Panc1 (cell line): Measurements from ENCODE around the gene ACIN1. TPM values are rescaled to one million over a fixed set of nuclear protein-coding genes. Genes with fewer than 3 reads are reported as not detected.
A peak's percentile ranks its signal among the peaks of the same experiment; 100 is the strongest.

Source experiments
- ATAC-seq: fragments of 200-7000 bp; cut with Tn5 transposase; 2 replicates; pipeline ENCODE4 v1.9.1; 2020; ENCODE audit warnings: mild to moderate bottlenecking, moderate library complexity
- BruUV-seq: library from RNA; stranded (reverse); fragments of 400-500 nt; replicated peaks from 2 replicates; lab custom pipeline; 2021; lab: Mats Ljungman, UMichigan
- CTCF ChIA-PET: fragments of 300-600 bp; sonication (Branson Sonifier 250); formaldehyde crosslinking; loops from one replicate; lab custom pipeline; 2022; ENCODE audit warnings: antibody characterized with exemption; lab: Charles Lee
- POLR2A ChIA-PET: fragments of 300-600 bp; sonication (Branson Sonifier 250); formaldehyde crosslinking; loops from one replicate; lab custom pipeline; 2022; ENCODE audit warnings: antibody characterized with exemption; lab: Charles Lee
- DNase-seq: peaks from one replicate; pipeline ENCODE4 v3.0.0-alpha.2; 2010; ENCODE audit warnings: low read depth, low spot score
- H3K27ac ChIP-seq: 2 replicates; pipeline ENCODE4 v1.5.1; 2011; ENCODE audit warnings: mild to moderate bottlenecking, low read length, inconsistent platforms
- H3K27me3 ChIP-seq: fragments of 200-500 bp; sonication (Bioruptor generic); 2 replicates; pipeline ENCODE4 v1.6.0; 2014; ENCODE audit warnings: low read length, inconsistent platforms; ENCODE audit not compliant: control insufficient read depth, insufficient read depth
- H3K36me3 ChIP-seq: fragments of 200-500 bp; sonication (Bioruptor generic); 2 replicates; pipeline ENCODE4 v1.5.1; 2014; ENCODE audit warnings: inconsistent platforms, mild to moderate bottlenecking, low read length, moderate library complexity; ENCODE audit not compliant: control insufficient read depth, insufficient read depth
- H3K4me1 ChIP-seq: 2 replicates; pipeline ENCODE4 v1.5.1; 2011; ENCODE audit warnings: inconsistent platforms, mild to moderate bottlenecking, low read length, moderate library complexity; ENCODE audit not compliant: control insufficient read depth, insufficient read depth
- H3K4me3 ChIP-seq, 2 experiments: 2 replicates each; pipeline ENCODE4 v1.5.1; 2011 to 2012; ENCODE audit warnings: low read depth in 2 of 2, low read length in 2 of 2, mild to moderate bottlenecking in 2 of 2, inconsistent platforms in 1 of 2, moderate library complexity in 1 of 2
- H3K9me3 ChIP-seq: fragments of 200-500 bp; sonication (Bioruptor generic); 2 replicates; pipeline ENCODE4 v1.5.1; 2014; ENCODE audit warnings: low read depth, mild to moderate bottlenecking, inconsistent platforms, low read length, moderate library complexity; ENCODE audit not compliant: control insufficient read depth, insufficient read depth
- CTCF ChIP-seq: fragments of 450-650 bp; IDR thresholded peaks from 2 replicates; pipeline ENCODE4 v1.5.1; 2017; ENCODE audit warnings: mild to moderate bottlenecking
- POLR2AphosphoS5 ChIP-seq: IDR thresholded peaks from 2 replicates; pipeline ENCODE4 v1.6.1; 2012; ENCODE audit warnings: mild to moderate bottlenecking, low read depth, low read length, moderate library complexity
- REST ChIP-seq, 2 experiments: IDR thresholded peaks; 2 replicates each; pipeline ENCODE4 v1.6.1; 2011 to 2012; ENCODE audit warnings: low read depth in 2 of 2, control low read depth in 1 of 2, low read length in 1 of 2, mild to moderate bottlenecking in 1 of 2, moderate library complexity in 1 of 2; ENCODE audit not compliant: insufficient read depth in 1 of 2
- SIN3A ChIP-seq: IDR thresholded peaks from 2 replicates; pipeline ENCODE4 v1.6.1; 2012; ENCODE audit warnings: low read depth, mild to moderate bottlenecking, low read length, moderate library complexity, borderline replicate concordance; ENCODE audit not compliant: insufficient read depth
- TCF7L2 ChIP-seq: IDR thresholded peaks from 2 replicates; pipeline ENCODE4 v1.6.1; 2011; ENCODE audit warnings: mild to moderate bottlenecking, low read depth, low read length, inconsistent platforms
- in situ Hi-C: cut with HindIII; loops from 2 replicates; pipeline ENCODE4 v1.10.0; 2016; ENCODE audit warnings: low sequenced_read_pairs, low pct_unique_long_range_greater_than_20kb
- intact Hi-C: fragments of 100-400 bp; cut with micrococcal nuclease; formaldehyde crosslinking; loops from one replicate; pipeline ENCODE4 v1.10.0; 2022; ENCODE audit not compliant: unreplicated experiment
- total RNA-seq: library from RNA; stranded (reverse); gene quantifications from one replicate; pipeline ENCODE4 v1.2.1, GENCODE V29; 2021; ENCODE audit not compliant: unreplicated experiment

Gene ACIN1
- total RNA-seq, 1 experiment from 2014 or later: 162 TPM

GRCh38 chr14:23095196-23096108, 516 bp upstream of the ACIN1 start, which contains the start of gene C14orf119:
Gene C14orf119, plus strand, starts transcription at chr14:23095505. Its CDS starts 2,154 bp downstream, at chr14:23097659.
- H3K27me3 ChIP-seq: no peaks in the 10 kb centered on the region
- BruUV-seq: TSS peak; percentile 87
- ATAC-seq (peak; percentile 93), DNase-seq (peak; percentile 99)
- intact Hi-C loops (no loop called here), in situ Hi-C loops (no loop called here)
- CTCF ChIA-PET: interaction anchor here (0.6 to 2.8 kb wide), 8 partner anchors 13 to 124 kb away, joined by 3 to 28 read pairs (median 4); no protein-coding TSS in a partner anchor
- H3K4me1 ChIP-seq: peaks cover 16% of the 10 kb centered on the region
- H3K27ac ChIP-seq: peak within 1 kb of the TSS; percentile 96
- no peak for TF ChIP-seq CTCF
- TF ChIP-seq TCF7L2: no peak
- TF ChIP-seq SIN3A: 0 out of 2 replicates have a peak, but pooled peaks have one; percentile 39
- TF ChIP-seq REST (IDR thresholded peaks at IDR 0.05; ENCODE audit: insufficient read depth in 1 of 2, low read depth in 2 of 2, low read length in 1 of 2): no peak
- TF ChIP-seq POLR2AphosphoS5: no peak; the same call in 1 of the 2 replicates
- peaks cover 26% of the 10 kb centered on the region for H3K36me3 ChIP-seq
- H3K4me3 ChIP-seq: peak within 1 kb of the TSS; percentile 88 to 90
- POLR2A ChIA-PET: interaction anchor here (0.6 to 1.6 kb wide), 3 partner anchors 27 to 133 kb away, joined by 6 to 20 read pairs (median 13); no protein-coding TSS in a partner anchor
- H3K9me3 ChIP-seq: no peaks in the 10 kb centered on the region

- BruUV-seq: no TSS peak
- Histone ChIP-seq H3K27ac (peak overlapping the region; percentile 96), H3K36me3 (peaks cover 37% of the 10 kb centered on the region), H3K4me3 (peak overlapping the region; percentile 88 to 90), H3K9me3 (no peaks in the 10 kb centered on the region), H3K4me1 (peaks cover 16% of the 10 kb centered on the region), H3K27me3 (no peaks in the 10 kb centered on the region)
- ChIA-PET CTCF (interaction anchor here (0.6 to 2.8 kb wide), 6 partner anchors 17 to 385 kb away, joined by 4 to 28 read pairs (median 4); no protein-coding TSS in a partner anchor), POLR2A (interaction anchor here (0.6 to 1.6 kb wide), 2 partner anchors 25 to 167 kb away, joined by 6 read pairs; no protein-coding TSS in a partner anchor)
- in situ Hi-C loops (no loop called here), intact Hi-C loops (no loop called here)
- DNase-seq: no peak
- no peak for ATAC-seq
- TF ChIP-seq REST (IDR thresholded peaks at IDR 0.05; ENCODE audit: insufficient read depth in 1 of 2, low read depth in 2 of 2, low read length in 1 of 2) (no peak), SIN3A (no peak), POLR2AphosphoS5 (no peak), TCF7L2 (no peak), CTCF (no peak)
These were observed 808 bp downstream of the ACIN1 start for GRCh38 chr14:23093991-23094665.
